Activated CD8-positive, alpha-beta memory T cell treated with anti-CD3 and anti-CD28 coated beads, Interleukin-2, amount 50 U/mL, for 1 hour (primary cell): Measurements from ENCODE around the gene GNAI1.

Experiments used
- DNase-seq: peaks from one replicate; pipeline ENCODE4 v3.0.0-alpha.2; 2020; ENCODE audit errors: extremely low read depth

GNAI1 gene

GRCh38 chr7:80159802-80160201, 25.2 kb downstream of the GNAI1 start:
- no peak for DNase-seq

- DNase-seq, result no peak
These were observed 26.8 kb downstream of the GNAI1 start for GRCh38 chr7:80161466-80161865.

DNA sequence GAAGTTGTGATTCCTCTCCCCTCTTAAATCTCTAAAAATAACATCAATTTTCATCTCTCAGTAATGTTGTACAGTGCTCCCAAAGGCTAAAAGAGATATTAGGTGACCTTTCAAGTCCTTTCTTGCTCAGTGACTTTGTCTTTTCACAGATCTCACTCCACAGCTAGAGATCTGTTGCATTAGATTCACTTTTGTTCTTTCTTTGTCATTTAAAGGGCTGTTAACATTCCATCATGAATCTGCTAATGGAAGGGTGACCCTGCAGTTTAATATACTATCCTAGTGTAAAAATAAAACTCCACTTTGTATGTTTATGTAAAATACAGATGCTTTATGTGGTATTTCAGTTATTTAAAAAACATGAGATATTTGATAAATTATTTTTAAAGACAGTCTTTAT, 30.5 kb downstream of the GNAI1 start:
- no peak for DNase-seq

- DNase-seq, result no peak
These were observed 35.8 kb downstream of the GNAI1 start for GRCh38 chr7:80170445-80170844.

- DNase-seq, result no peak
These were observed 37.8 kb downstream of the GNAI1 start for GRCh38 chr7:80172387-80172786.

- no peak for DNase-seq
These were observed 41.1 kb downstream of the GNAI1 start for GRCh38 chr7:80175744-80176143.

GRCh38 chr7:80181411-80181810, 46.8 kb downstream of the GNAI1 start:
- DNase-seq, result no peak

- DNase-seq, result no peak
These were observed 48.1 kb downstream of the GNAI1 start for GRCh38 chr7:80182630-80183276.

DNA sequence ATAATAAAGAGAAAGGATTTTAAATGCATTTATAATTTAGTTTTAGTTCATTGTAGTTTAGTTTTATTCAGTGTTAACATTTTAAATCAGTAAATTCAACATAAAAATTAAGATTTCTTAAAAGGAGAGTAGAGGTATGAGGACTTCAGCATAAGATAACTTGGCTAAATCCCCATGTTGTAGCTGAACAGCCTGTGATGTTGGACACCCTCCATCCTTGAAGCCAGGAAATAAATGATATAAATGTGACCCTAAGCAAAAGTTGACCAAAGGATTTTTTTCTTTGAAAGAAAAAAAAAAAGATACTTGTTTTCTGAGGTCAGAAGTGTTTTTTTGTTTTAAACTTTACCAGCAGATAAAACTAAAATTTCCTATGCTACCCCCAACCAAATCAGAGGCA, 48.7 kb downstream of the GNAI1 start:
- DNase-seq, result no peak

DNA sequence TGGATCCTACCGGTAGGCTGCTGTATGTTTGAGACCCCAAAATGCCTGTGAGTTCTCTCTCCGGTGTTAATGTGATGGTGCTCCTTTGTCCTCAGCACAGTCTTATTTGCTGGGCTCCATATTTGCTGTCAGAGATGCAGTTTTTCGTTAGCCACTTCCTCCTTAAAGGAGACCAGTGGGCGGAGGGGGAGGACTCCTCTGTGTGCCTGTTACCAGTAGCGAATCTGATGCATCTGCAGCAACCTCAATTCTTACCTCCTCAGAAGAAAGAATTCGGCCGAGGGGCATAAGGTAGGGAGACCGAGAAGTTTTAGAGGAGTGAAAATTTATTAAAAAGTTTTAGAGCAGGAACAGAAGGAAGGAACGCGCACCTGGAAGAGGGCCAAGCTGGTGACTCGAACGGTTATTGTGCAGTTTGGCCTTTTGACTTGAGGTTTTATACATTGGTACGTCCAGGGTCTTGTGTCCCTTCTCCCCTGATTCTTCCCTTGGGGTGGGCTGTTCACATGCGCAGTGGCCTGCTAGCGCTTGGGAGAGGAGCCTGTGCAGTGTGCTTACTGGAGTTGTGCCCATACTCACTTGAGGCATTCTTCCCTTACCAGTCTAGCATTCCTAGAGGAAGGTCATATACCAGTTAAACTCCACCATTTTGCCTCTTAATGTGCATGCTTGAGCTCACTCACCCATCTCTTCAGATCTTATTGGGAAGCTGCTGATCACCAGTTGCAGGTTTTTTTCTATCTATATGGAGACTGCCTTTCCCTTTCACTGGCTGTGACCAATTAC, 49.5 kb downstream of the GNAI1 start:
- no peak for DNase-seq

GRCh38 chr7:80184693-80185092, 50.1 kb downstream of the GNAI1 start:
- no peak for DNase-seq

DNA sequence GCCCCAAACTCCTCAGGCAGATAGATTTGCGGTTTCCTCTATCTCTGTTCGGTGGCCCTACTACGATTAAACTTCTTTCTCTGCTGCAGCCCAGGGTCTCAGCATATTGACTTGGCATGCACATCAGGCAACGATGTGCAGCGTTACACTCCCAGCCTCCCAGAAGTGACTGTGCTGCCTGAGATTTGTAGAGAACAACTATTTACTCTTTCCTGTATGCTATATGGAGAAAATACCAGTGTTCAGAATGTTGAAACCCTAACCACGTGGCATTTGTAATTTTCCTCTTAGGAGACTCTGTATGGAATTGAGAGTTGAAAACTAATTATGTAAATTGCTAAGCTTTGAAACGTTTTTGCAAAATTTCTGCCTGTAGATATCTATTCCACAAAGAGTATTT, 50.9 kb downstream of the GNAI1 start:
- DNase-seq, result no peak

DNA sequence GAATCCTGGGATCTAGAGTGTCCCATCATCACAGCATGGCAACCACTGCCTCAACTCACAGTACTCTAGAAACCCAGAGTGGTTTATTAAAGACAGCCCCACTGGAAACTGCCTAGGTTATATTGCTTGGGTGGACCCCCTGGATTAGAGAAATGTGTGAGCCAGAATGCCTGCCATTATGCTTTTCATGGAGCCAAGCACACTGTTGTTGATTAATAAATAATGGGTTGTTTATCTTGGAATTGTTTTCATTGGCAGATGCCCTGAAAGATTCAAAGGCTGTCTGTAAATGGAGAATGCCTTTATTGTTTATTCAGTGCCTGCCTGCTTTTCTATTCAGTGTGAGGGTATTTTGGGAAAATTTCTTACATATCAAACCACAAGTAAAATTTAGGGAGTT, 52.1 kb downstream of the GNAI1 start:
- DNase-seq, result no peak

DNA sequence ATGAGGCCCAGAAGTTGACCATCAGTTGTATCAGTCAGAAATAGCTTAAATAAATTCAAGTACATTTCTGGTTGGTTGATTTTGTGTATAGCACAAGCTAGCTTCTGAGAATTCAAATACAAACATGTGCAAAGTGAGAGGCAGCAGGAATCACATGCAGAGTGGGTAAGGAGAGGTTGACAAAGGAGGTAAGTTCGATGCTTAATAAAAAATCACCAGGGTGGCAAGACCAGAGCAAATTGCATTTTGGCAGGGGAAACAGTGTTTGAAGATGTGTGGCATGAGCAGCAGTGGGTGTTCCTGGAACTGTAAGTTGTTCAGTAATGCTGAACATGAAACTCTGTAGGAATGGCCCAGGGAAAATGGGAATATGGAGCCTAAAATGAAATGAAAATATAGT, 52.6 kb downstream of the GNAI1 start:
- DNase-seq, result no peak

DNA sequence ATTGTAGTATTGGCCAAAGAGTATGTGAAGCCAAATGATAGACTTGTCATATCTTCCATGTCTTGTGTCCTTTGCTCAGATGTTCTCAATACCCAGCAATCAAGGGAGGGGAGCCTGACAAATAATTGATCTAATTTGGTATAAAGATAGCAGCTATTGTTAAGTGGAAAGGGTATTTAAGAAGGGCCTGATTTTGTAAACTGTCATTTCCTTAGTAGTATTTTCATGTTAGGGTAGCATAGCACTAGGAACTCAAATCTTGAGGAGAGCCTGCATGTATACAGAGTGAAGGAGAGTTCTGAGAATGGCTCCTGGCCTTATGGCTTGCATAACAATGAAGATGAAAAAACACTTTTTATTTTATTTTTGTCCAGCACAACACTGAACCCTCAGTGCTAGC, 53.1 kb downstream of the GNAI1 start:
- DNase-seq, result no peak

DNA sequence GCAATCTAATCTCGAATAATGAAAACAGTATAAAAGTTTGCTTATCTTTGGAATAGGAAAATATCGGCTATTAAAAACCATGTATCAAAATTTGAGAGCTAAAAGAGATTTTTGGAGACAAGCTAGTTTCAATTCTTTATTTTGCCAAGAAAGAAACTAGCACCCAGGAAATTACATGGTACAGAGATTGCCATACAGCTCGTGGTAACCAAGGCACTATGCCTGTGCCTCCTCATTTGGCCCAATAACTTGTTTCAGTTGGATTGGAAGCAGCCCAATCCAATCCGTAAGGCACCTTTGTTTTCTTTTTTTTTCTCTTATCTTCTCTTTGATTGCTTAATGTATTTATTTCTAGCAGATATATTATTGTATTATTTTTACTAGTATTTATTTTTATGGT, 55.0 kb downstream of the GNAI1 start:
- DNase-seq, result no peak

- no peak for DNase-seq
These were observed 63.0 kb downstream of the GNAI1 start for GRCh38 chr7:80197627-80198026.

GRCh38 chr7:80199051-80199450, 64.4 kb downstream of the GNAI1 start:
- DNase-seq, result no peak

DNA sequence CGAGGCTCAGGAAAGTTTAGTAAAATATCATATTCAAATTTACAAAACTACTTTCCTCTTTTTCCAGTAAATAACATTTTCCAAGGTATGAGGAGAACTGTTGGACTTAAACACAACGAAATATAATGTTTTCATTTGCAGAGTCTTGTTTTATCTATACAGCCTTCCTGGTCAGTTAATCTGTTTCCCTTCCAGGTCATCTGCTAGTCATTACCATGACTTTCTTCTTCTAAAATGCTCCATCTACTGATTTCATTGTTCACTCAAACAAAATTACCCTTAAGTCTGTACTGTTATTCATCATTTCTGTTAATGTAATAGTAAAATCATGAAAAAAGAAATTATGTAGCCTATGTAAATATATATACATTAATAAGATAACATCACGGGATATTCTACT, 69.8 kb downstream of the GNAI1 start:
- DNase-seq, result no peak

DNA sequence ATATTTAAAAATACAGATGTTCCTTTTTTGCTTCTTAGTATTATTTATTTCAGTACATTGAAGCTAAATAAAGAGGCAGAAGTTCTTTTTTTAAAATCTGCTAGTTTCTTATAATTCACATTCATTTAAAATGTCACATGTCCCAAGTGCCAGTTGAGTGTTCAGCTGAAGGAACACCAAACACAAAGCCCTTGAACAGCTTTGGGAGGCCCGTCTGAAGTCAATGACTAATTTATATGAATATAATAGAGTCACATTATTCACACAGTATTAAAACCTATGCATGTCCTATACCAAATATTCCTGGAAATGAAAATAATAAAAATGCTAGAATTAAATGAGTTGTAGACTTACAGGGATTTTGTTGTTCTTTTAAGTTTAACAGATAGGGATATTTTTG, 70.3 kb downstream of the GNAI1 start:
- no peak for DNase-seq

GRCh38 chr7:80206763-80207162, 72.1 kb downstream of the GNAI1 start:
- no peak for DNase-seq

DNA sequence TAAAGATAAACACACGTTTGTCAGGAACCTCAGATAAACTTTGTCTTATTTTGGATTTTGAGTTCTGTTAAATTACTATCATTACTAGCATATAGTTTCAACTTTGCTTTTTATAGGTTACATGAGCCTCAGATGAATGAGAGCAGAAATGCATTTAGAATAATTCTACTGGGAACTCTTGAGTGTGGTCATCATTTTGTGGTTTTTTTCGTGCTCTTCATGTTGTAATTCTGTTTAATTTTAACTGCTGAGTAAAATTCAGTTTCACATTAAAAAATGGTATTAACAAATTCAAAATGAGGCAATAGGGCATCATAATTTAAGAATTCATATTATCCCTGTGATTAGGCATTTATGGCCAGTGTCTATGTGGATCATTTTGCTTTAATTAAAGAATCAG, 72.9 kb downstream of the GNAI1 start:
- DNase-seq, result no peak

DNA sequence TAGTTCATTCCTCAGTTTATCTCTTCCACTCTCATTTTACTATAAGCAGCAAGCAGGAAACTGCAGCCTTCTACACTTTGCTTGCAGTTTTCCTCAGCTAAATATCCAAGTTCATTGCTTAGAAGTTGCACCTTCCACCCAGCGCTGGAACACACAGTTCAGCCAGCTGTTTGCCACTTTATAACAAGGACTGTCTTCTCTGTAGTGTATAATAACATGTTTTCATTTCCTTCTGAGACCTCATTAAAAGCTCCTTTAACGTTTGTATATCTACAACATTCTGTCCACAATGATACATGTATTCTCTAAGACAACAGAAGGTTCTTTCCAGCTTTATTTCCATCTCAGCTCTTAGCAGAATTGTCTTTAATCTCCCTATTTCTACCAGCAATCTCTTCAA, 74.1 kb downstream of the GNAI1 start:
- no peak for DNase-seq

DNA sequence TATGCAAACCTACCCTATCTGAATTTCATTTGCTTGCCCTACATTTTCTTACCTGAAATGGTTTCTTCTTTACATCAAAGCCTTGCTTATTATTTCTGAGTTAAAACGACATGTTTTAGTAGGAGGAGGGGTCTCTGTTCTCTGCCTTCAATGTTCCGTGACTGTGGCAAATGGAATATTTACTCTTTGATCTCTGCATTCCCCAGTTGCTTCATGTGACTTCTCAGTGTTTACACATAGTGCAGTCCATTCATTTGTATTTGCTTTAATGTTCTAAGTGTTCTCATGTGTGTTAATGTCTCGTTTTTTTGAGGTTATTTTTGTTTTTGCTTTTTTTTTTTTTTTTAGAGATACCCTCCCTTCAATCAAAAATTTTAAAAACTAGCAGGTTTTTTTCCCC, 75.8 kb downstream of the GNAI1 start:
- DNase-seq, result no peak
